Loucy (cell line): ENCODE results near the gene MPP3.

Experiments used
- H2AFZ ChIP-seq: fragments of 200-600 bp; sonication (generic); 2 replicates; pipeline ENCODE4 v1.6.0; 2016; ENCODE audit warnings: antibody characterized with exemption, mild to moderate bottlenecking, low read length, moderate library complexity
- H3F3A ChIP-seq: fragments of 200-600 bp; 2 replicates; pipeline ENCODE4 v1.6.0; 2016; ENCODE audit warnings: antibody characterized with exemption, low read depth, mild to moderate bottlenecking
- H3K27me3 ChIP-seq: fragments of 200-600 bp; sonication (generic); 2 replicates; pipeline ENCODE4 v1.6.1; 2014; ENCODE audit warnings: low read length, mild to moderate bottlenecking; ENCODE audit not compliant: insufficient read depth, poor library complexity, severe bottlenecking
- H3K36me3 ChIP-seq: fragments of 200-600 bp; sonication (generic); 2 replicates; pipeline ENCODE4 v1.6.1; 2016; ENCODE audit warnings: low read length; ENCODE audit not compliant: insufficient read depth
- H3K4me1 ChIP-seq: fragments of 200-600 bp; sonication (generic); 2 replicates; pipeline ENCODE4 v1.5.1; 2014; ENCODE audit warnings: low read length, mild to moderate bottlenecking; ENCODE audit not compliant: insufficient read depth, poor library complexity, severe bottlenecking
- H3K4me2 ChIP-seq: fragments of 200-600 bp; sonication (generic); 2 replicates; pipeline ENCODE4 v1.6.0; 2014; ENCODE audit warnings: antibody characterized with exemption, low read length, low read depth, mild to moderate bottlenecking; ENCODE audit not compliant: poor library complexity, severe bottlenecking
- H3K4me3 ChIP-seq: fragments of 200-600 bp; sonication (generic); 2 replicates; pipeline ENCODE4 v1.5.1; 2014; ENCODE audit warnings: low read length, mild to moderate bottlenecking, mixed read lengths; ENCODE audit not compliant: poor library complexity, severe bottlenecking
- H3K79me2 ChIP-seq: fragments of 200-600 bp; sonication (generic); 2 replicates; pipeline ENCODE4 v1.6.1; 2014; ENCODE audit warnings: low read length; ENCODE audit not compliant: insufficient read depth
- H3K9ac ChIP-seq: fragments of 200-600 bp; sonication (generic); 2 replicates; pipeline ENCODE4 v1.6.0; 2014; ENCODE audit warnings: mild to moderate bottlenecking, low read depth, low read length, moderate library complexity; ENCODE audit not compliant: poor library complexity, severe bottlenecking
- H3K9me2 ChIP-seq: fragments of 200-600 bp; sonication (generic); replicated peaks from 2 replicates; pipeline ENCODE4 v1.6.1; 2016; ENCODE audit warnings: low read depth, low read length, mixed read lengths
- H3K9me3 ChIP-seq: fragments of 200-600 bp; sonication (generic); 2 replicates; pipeline ENCODE4 v1.6.1; 2014; ENCODE audit warnings: mild to moderate bottlenecking, antibody characterized with exemption, low read length, low read depth; ENCODE audit not compliant: insufficient read depth
- H4K20me1 ChIP-seq: fragments of 200-600 bp; sonication (generic); 2 replicates; pipeline ENCODE4 v1.6.0; 2014; ENCODE audit warnings: antibody characterized with exemption, low read length, mild to moderate bottlenecking; ENCODE audit not compliant: insufficient read depth, poor library complexity, severe bottlenecking
- CTCF ChIP-seq: fragments of 200-600 bp; sonication (generic); conservative IDR thresholded peaks from 2 replicates; pipeline ENCODE4 v1.5.1; 2014; ENCODE audit warnings: mild to moderate bottlenecking, antibody characterized with exemption, low read length
- EZH2phosphoT487 ChIP-seq: fragments of 200-600 bp; IDR thresholded peaks from 2 replicates; pipeline ENCODE4 v1.6.1; 2018; ENCODE audit warnings: antibody characterized with exemption, mild to moderate bottlenecking, moderate library complexity, borderline replicate concordance

The MPP3 gene

GRCh38 chr17:43860077-43860725 lies 27.3 kb upstream of the MPP3 start:
- Histone ChIP-seq H3K9ac (no peak overlapping the region), H3K9me3 (no peaks in the 10 kb centered on the region), H3K79me2 (no peaks in the 10 kb centered on the region), H2AFZ (no peak overlapping the region), H4K20me1 (no peaks in the 10 kb centered on the region), H3K36me3 (no peaks in the 10 kb centered on the region), H3K27me3 (no peaks in the 10 kb centered on the region), H3K4me1 (no peaks in the 10 kb centered on the region), H3K4me3 (no peak overlapping the region), H3F3A (no peaks in the 10 kb centered on the region), H3K4me2 (no peak overlapping the region), H3K9me2 (no peaks in the 10 kb centered on the region)
- TF ChIP-seq EZH2phosphoT487 (no peak), CTCF (no peak)

GRCh38 chr17:43857957-43858600 lies 25.1 kb upstream of the MPP3 start:
- H3K36me3 ChIP-seq: no peaks in the 10 kb centered on the region
- H3K4me1 ChIP-seq: no peaks in the 10 kb centered on the region
- H3K9me2 ChIP-seq: no peaks in the 10 kb centered on the region
- no peak overlapping the region for H3K4me3 ChIP-seq
- no peaks in the 10 kb centered on the region for H3K9me3 ChIP-seq
- no peaks in the 10 kb centered on the region for H3K27me3 ChIP-seq
- H3K9ac ChIP-seq: no peak overlapping the region
- H2AFZ ChIP-seq: no peak overlapping the region
- H3F3A ChIP-seq: no peaks in the 10 kb centered on the region
- TF ChIP-seq EZH2phosphoT487: no peak
- H4K20me1 ChIP-seq: no peaks in the 10 kb centered on the region
- no peak overlapping the region for H3K4me2 ChIP-seq
- H3K79me2 ChIP-seq: no peaks in the 10 kb centered on the region

- H3K36me3 ChIP-seq: no peaks in the 10 kb centered on the region
- H3K4me2 ChIP-seq: no peak overlapping the region
- no peak overlapping the region for H2AFZ ChIP-seq
- no peaks in the 10 kb centered on the region for H3K79me2 ChIP-seq
- no peak overlapping the region for H3K4me3 ChIP-seq
- H3F3A ChIP-seq: no peaks in the 10 kb centered on the region
- H3K9me3 ChIP-seq: no peaks in the 10 kb centered on the region
- no peak for TF ChIP-seq EZH2phosphoT487
- TF ChIP-seq CTCF: no peak
- H3K4me1 ChIP-seq: no peaks in the 10 kb centered on the region
- no peaks in the 10 kb centered on the region for H3K27me3 ChIP-seq
- H3K9ac ChIP-seq: no peak overlapping the region
- no peaks in the 10 kb centered on the region for H3K9me2 ChIP-seq
- no peaks in the 10 kb centered on the region for H4K20me1 ChIP-seq
Observed at GRCh38 chr17:43857141-43857540, 24.2 kb upstream of the MPP3 start.

GRCh38 chr17:43856141-43856540 lies 23.2 kb upstream of the MPP3 start:
- no peaks in the 10 kb centered on the region for H3K4me1 ChIP-seq
- H3K27me3 ChIP-seq: no peaks in the 10 kb centered on the region
- H3K9ac ChIP-seq: no peak overlapping the region
- TF ChIP-seq EZH2phosphoT487 (no peak), CTCF (no peak)
- H2AFZ ChIP-seq: no peak overlapping the region
- no peak overlapping the region for H3K4me2 ChIP-seq
- H3K79me2 ChIP-seq: no peaks in the 10 kb centered on the region
- H3K9me3 ChIP-seq: no peaks in the 10 kb centered on the region
- no peaks in the 10 kb centered on the region for H3F3A ChIP-seq
- H3K36me3 ChIP-seq: no peaks in the 10 kb centered on the region
- no peak overlapping the region for H3K4me3 ChIP-seq
- H4K20me1 ChIP-seq: no peaks in the 10 kb centered on the region
- no peaks in the 10 kb centered on the region for H3K9me2 ChIP-seq
